NOMO-1 (cell line): Measurements from ENCODE around the gene DNAAF8.

ENCODE experiments used
- DNase-seq, 2 experiments: peaks; one replicate each; lab custom pipeline; 2025; ENCODE audit not compliant: unreplicated experiment in 2 of 2; lab: John Stamatoyannopoulos, UW

DNAAF8 gene

DNA sequence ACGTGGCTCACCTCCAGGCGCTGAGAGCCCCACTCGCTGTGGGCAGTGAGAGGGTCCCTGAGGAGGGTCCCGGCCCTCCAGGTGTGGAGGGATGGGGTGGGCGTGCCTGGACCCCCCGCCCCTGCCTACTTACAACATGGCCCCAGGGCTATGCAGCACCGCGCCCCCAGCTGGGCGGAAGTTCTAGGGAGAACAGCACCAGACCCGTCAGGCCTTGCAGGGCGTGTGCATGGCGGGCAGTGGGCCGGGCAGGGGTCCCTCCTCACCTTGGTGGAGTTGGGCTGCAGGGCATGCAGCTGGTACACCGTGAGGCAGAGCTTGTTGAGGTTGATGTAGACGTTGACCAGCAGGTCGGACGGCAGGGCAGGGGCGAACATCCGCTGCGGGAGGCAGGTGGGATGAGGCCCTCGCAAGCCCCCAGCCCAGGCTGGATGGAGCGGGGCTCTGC is 63.5 kb downstream of the DNAAF8 start:
- no peak for DNase-seq

DNA sequence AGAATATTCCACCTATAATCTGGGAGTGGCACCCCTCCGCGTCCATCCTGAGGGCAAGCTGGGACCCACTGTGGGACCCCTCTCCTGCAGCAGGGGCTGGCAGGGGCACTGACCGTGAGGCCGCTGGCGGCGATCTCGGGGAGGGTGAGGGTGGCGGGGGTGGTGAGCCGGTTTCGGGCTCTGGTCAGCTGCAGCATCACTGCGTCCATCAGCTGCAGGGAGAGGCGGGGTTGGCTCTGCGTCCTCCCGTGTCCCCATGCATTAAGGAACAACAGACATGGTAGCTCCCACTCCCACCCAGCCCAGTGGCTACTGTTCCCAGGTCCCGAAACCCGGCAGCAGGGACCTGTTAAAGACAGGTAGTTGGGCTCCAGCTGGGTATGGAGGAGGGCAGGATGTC is 64.1 kb downstream of the DNAAF8 start:
- DNase-seq, result no peak
